ENCODE results near the gene BRI3. TPM values are rescaled to one million over a fixed set of nuclear protein-coding genes. Genes with fewer than 3 reads are reported as not detected.

BRI3 gene
- total RNA-seq, 1 donor from 2014 or later = 22.2 TPM

GRCh38 chr7:98339043-98339442 is 57.6 kb downstream of the BRI3 start:
- Histone ChIP-seq H3K4me3 (no peak overlapping the region), H3K79me2 (ENCODE audit: low read depth) (peaks cover 3% of the 10 kb centered on the region), H3K9me3 (ENCODE audit: low read depth) (no peaks in the 10 kb centered on the region), H3K27ac (no peak overlapping the region), H3K9ac (no peak overlapping the region), H2AFZ (replicated peaks) (no peak overlapping the region), H3F3A (ENCODE audit: low read depth) (no peaks in the 10 kb centered on the region), H3K27me3 (no peaks in the 10 kb centered on the region), H4K20me1 (ENCODE audit: low read depth) (no peaks in the 10 kb centered on the region), H3K4me1 (no peaks in the 10 kb centered on the region), H3K36me3 (no peaks in the 10 kb centered on the region), H3K4me2 (no peak overlapping the region)
- DNase-seq (ENCODE audit: low spot score) = no peak
- Mint-ChIP-seq H3K27ac (no peak overlapping the region), H3K27me3 (ENCODE audit: insufficient read depth, low read depth) (peaks cover 3% of the 10 kb centered on the region), H3K9me3 (peaks cover 6% of the 10 kb centered on the region), H3K4me1 (no peaks in the 10 kb centered on the region), H3K36me3 (no peaks in the 10 kb centered on the region), H3K4me3 (no peak overlapping the region)
- TF ChIP-seq CTCF (IDR thresholded peaks at IDR 0.05) (no peak), EZH2 (IDR thresholded peaks at IDR 0.05) (no peak), EZH2phosphoT487 (IDR thresholded peaks at IDR 0.05) (no peak)

GRCh38 chr7:98341106-98341505 is 59.6 kb downstream of the BRI3 start:
- H3K27ac Mint-ChIP-seq = no peak overlapping the region
- no peak overlapping the region for H3K27ac ChIP-seq
- no peaks in the 10 kb centered on the region for H3K27me3 ChIP-seq
- no peaks in the 10 kb centered on the region for H3K4me1 Mint-ChIP-seq
- no peak overlapping the region for H3K4me2 ChIP-seq
- H3K4me3 Mint-ChIP-seq = no peak overlapping the region
- peaks cover 6% of the 10 kb centered on the region for H3K9me3 Mint-ChIP-seq
- no peaks in the 10 kb centered on the region for H3K9me3 ChIP-seq (ENCODE audit: low read depth)
- H3K36me3 Mint-ChIP-seq = no peaks in the 10 kb centered on the region
- H3K27me3 Mint-ChIP-seq (ENCODE audit: insufficient read depth, low read depth) = peaks cover 3% of the 10 kb centered on the region
- H3K9ac ChIP-seq = no peak overlapping the region
- H3F3A ChIP-seq (ENCODE audit: low read depth) = no peaks in the 10 kb centered on the region
- H3K36me3 ChIP-seq = no peaks in the 10 kb centered on the region
- H4K20me1 ChIP-seq (ENCODE audit: low read depth) = no peaks in the 10 kb centered on the region
- H2AFZ ChIP-seq (replicated peaks) = no peak overlapping the region
- H3K4me1 ChIP-seq = no peaks in the 10 kb centered on the region
- H3K79me2 ChIP-seq (ENCODE audit: low read depth) = peaks cover 5% of the 10 kb centered on the region
- no peak overlapping the region for H3K4me3 ChIP-seq
- TF ChIP-seq EZH2phosphoT487 (IDR thresholded peaks at IDR 0.05) (no peak), EZH2 (IDR thresholded peaks at IDR 0.05) (no peak), CTCF (IDR thresholded peaks at IDR 0.05) (no peak)
- DNase-seq (ENCODE audit: low spot score) = no peak

Other genes starting within 250 kb of the BRI3 start
- 14.1 and 18.0 TPM in 2 replicates for gene LMTK2, start 174.8 kb upstream of the BRI3 start, total RNA-seq (ENCODE audit: low replicate concordance)
- gene BHLHA15, start 70.2 kb upstream of the BRI3 start, total RNA-seq (ENCODE audit: low replicate concordance) = 0.69 and 4.8 TPM in 2 replicates
- 10.8 and 27.8 TPM in 2 replicates for gene TECPR1, start 29.5 kb upstream of the BRI3 start, total RNA-seq (ENCODE audit: low replicate concordance)
- gene BAIAP2L1, start 119.4 kb downstream of the BRI3 start, total RNA-seq (ENCODE audit: low replicate concordance) = 29.5 and 35.1 TPM in 2 replicates